SU-DHL-6 (cell line): ENCODE measurements around the gene CPSF4L.

Source experiments
- EZH2phosphoT487 ChIP-seq: fragments of 200-600 bp; sonication (generic), shearing (Covaris generic); conservative IDR thresholded peaks from 2 replicates; pipeline ENCODE4 v1.6.1; 2018; ENCODE audit warnings: mild to moderate bottlenecking, antibody characterized with exemption, low read length, moderate library complexity, mixed read lengths
- TF ChIP-seq, protein P1 (sequence below): fragments of 200-600 bp; sonication (generic); IDR thresholded peaks from one replicate; pipeline ENCODE4 v1.5.1; 2017; ENCODE audit warnings: antibody characterized with exemption, mild to moderate bottlenecking, low read length, moderate library complexity; ENCODE audit not compliant: insufficient read depth, poor library complexity, severe bottlenecking

DNA sequence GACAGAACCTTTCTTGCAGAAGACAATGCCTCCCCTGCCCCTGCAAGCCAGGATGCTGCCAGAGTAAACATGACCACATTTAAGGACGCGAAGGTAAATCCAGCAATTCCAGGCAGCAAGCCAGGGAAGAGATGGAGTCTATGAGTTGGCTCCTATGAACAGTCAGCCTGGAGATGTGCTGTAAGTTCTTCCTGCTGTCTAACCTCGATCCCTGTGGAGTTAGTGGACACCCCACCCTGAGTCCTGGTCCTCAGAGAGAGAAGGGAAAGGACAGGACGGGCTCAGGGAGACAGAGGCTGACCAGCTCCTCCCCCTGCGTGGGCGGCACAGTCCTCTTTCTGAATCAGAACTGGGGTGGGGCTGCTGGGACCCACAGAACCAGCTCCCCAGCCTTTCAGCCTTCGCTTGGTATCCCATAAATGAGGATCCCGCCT is 25.2 kb upstream of the CPSF4L start:
- TF ChIP-seq, protein P1, sequence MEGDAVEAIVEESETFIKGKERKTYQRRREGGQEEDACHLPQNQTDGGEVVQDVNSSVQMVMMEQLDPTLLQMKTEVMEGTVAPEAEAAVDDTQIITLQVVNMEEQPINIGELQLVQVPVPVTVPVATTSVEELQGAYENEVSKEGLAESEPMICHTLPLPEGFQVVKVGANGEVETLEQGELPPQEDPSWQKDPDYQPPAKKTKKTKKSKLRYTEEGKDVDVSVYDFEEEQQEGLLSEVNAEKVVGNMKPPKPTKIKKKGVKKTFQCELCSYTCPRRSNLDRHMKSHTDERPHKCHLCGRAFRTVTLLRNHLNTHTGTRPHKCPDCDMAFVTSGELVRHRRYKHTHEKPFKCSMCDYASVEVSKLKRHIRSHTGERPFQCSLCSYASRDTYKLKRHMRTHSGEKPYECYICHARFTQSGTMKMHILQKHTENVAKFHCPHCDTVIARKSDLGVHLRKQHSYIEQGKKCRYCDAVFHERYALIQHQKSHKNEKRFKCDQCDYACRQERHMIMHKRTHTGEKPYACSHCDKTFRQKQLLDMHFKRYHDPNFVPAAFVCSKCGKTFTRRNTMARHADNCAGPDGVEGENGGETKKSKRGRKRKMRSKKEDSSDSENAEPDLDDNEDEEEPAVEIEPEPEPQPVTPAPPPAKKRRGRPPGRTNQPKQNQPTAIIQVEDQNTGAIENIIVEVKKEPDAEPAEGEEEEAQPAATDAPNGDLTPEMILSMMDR, result no peak
- TF ChIP-seq EZH2phosphoT487, result no peak
